GM19452 (cell line): Measurements from ENCODE around the gene XRN2.
A peak's percentile ranks its signal among the peaks of the same experiment; 100 is the strongest.

Source experiments
- ATAC-seq: cut with Tn5 transposase; IDR thresholded peaks from one replicate; pipeline ENCODE4 v1.9.1; 2021; ENCODE audit not compliant: unreplicated experiment

The XRN2 gene

GRCh38 chr20:21291026-21291425, 12.1 kb upstream of the XRN2 start:
- no peak for ATAC-seq

- ATAC-seq: no peak
These were observed 8.4 kb upstream of the XRN2 start for GRCh38 chr20:21294755-21295154.

- no peak for ATAC-seq
These were observed 1.0 kb upstream of the XRN2 start for GRCh38 chr20:21301940-21302663.

GRCh38 chr20:21302664-21303060, 469 bp upstream of the XRN2 start:
- no peak for ATAC-seq

- peak; percentile 14 for ATAC-seq
These were observed 898 bp downstream of the XRN2 start for GRCh38 chr20:21303872-21304586.

GRCh38 chr20:21308340-21308739, 5.2 kb downstream of the XRN2 start:
- no peak for ATAC-seq

- no peak for ATAC-seq
These were observed 6.7 kb downstream of the XRN2 start for GRCh38 chr20:21309678-21310467.

GRCh38 chr20:21312813-21313474, 9.8 kb downstream of the XRN2 start:
- ATAC-seq: no peak

- ATAC-seq: no peak
These were observed 12.0 kb downstream of the XRN2 start for GRCh38 chr20:21315138-21315537.

GRCh38 chr20:21322083-21322710, 19.1 kb downstream of the XRN2 start:
- no peak for ATAC-seq

- no peak for ATAC-seq
These were observed 19.8 kb downstream of the XRN2 start for GRCh38 chr20:21322921-21323331.

GRCh38 chr20:21323640-21324039, 20.5 kb downstream of the XRN2 start:
- ATAC-seq: no peak

GRCh38 chr20:21324126-21324525, 21.0 kb downstream of the XRN2 start:
- no peak for ATAC-seq

GRCh38 chr20:21325296-21325695, 22.2 kb downstream of the XRN2 start:
- no peak for ATAC-seq

- ATAC-seq: no peak
These were observed 23.6 kb downstream of the XRN2 start for GRCh38 chr20:21326700-21327099.

GRCh38 chr20:21336455-21337151, 33.5 kb downstream of the XRN2 start:
- no peak for ATAC-seq

- no peak for ATAC-seq
These were observed 35.2 kb downstream of the XRN2 start for GRCh38 chr20:21338291-21338690.

- no peak for ATAC-seq
These were observed 36.4 kb downstream of the XRN2 start for GRCh38 chr20:21339499-21339898.

- ATAC-seq: no peak
These were observed 38.0 kb downstream of the XRN2 start for GRCh38 chr20:21340991-21341697.
